Pulmonary artery endothelial cell (primary cell): ENCODE data around the gene COA1. TPM values are rescaled to one million over a fixed set of nuclear protein-coding genes. Genes with fewer than 3 reads are reported as not detected.
"Not testable (repeated sequence)": the region's sequence is repeated elsewhere in the genome, so short reads cannot be mapped to it uniquely, and the experiment has no call there.

Source experiments
- DNase-seq: peaks from one replicate; pipeline ENCODE4 v3.0.0-alpha.2; 2011; ENCODE audit warnings: low read depth, low spot score
- total RNA-seq: library from RNA; depleted of rRNA; stranded (reverse); fragments of >200 nt; gene quantifications from 2 replicates; pipeline ENCODE4 v1.2.3, GENCODE V29; 2014

Gene COA1
- total RNA-seq, 1 donor from 2014 or later, result 47.8 TPM

- not testable (repeated sequence) for DNase-seq
These were observed 132.9 kb downstream of the COA1 start for GRCh38 chr7:43596426-43596825.

- no peak for DNase-seq
These were observed 135.3 kb downstream of the COA1 start for GRCh38 chr7:43594020-43594419.

- no peak for DNase-seq
These were observed 136.3 kb downstream of the COA1 start for GRCh38 chr7:43593010-43593409.

GRCh38 chr7:43592326-43592725 is 137.0 kb downstream of the COA1 start:
- DNase-seq, result no peak

- no peak for DNase-seq
These were observed 137.7 kb downstream of the COA1 start for GRCh38 chr7:43591558-43592180.

- DNase-seq, result no peak
These were observed 138.3 kb downstream of the COA1 start for GRCh38 chr7:43590862-43591557.

- no peak for DNase-seq
These were observed 139.6 kb downstream of the COA1 start for GRCh38 chr7:43589728-43590127.

Other genes starting within 250 kb of the COA1 start
- 72.3 and 99.7 TPM in 2 replicates for gene STK17A, start 146.4 kb downstream of the COA1 start, total RNA-seq
- 32.8 and 40.1 TPM in 2 replicates for gene BLVRA, start 29.2 kb upstream of the COA1 start, total RNA-seq
- gene MRPS24, start 140.0 kb upstream of the COA1 start, total RNA-seq, result 64.0 and 87.2 TPM in 2 replicates
- 23.9 and 27.0 TPM in 2 replicates for gene URGCP, start 177.1 kb upstream of the COA1 start, total RNA-seq
- 8.0 and 9.4 TPM in 2 replicates for gene UBE2D4, start 196.9 kb upstream of the COA1 start, total RNA-seq